Ovary (tissue), 9 donors: ENCODE results near the gene TMEM50B. TPM values are rescaled to one million over a fixed set of nuclear protein-coding genes. Genes with fewer than 3 reads are reported as not detected.

ENCODE experiments used
- DNase-seq, 5 donors: peaks; one replicate each; pipeline ENCODE4 v3.0.0-alpha.2; 2019 to 2020
- H3K27ac ChIP-seq, 2 donors: fragments of 200-600 bp; one replicate each; pipeline versions ENCODE4 v1.5.1 to v1.8.0; 2019 to 2022
- H3K27me3 ChIP-seq: fragments of 200-600 bp; one replicate; pipeline ENCODE4 v1.8.0; 2022
- H3K36me3 ChIP-seq: fragments of 200-600 bp; sonication (generic); one replicate; pipeline ENCODE4 v1.5.1; 2019
- H3K4me1 ChIP-seq: one replicate; pipeline ENCODE4 v1.8.1; 2013; ENCODE audit warnings: mild to moderate bottlenecking, moderate library complexity; ENCODE audit not compliant: insufficient read depth
- H3K4me3 ChIP-seq: fragments of 200-600 bp; sonication (generic); one replicate; pipeline ENCODE4 v1.5.1; 2017
- H3K9me3 ChIP-seq, 2 donors: fragments of 200-600 bp in 1 of 2; sonication (generic) in 1 of 2; one replicate each; pipeline versions ENCODE4 v1.5.1 to v1.8.1; 2013 to 2019; ENCODE audit warnings: mild to moderate bottlenecking in 1 of 2, moderate library complexity in 1 of 2
- EP300 ChIP-seq: sonication (generic); formaldehyde crosslinking; IDR thresholded peaks from one replicate; pipeline ENCODE4 v1.6.1; 2017; ENCODE audit warnings: antibody characterized with exemption
- POLR2A ChIP-seq: fragments of 450-650 bp; IDR thresholded peaks from one replicate; pipeline ENCODE4 v1.6.1; 2017; ENCODE audit warnings: antibody characterized with exemption, mild to moderate bottlenecking, moderate library complexity
- WGBS, 3 donors: extraction: QIAGEN DNeasy Blood & Tissue Kit in 1 of 3; methylation state at CpG; one replicate each; pipeline versions ENCODE4 v1.1.5 to v1.1.7; 2013 to 2017; 5-methylcytosine and 5-hydroxymethylcytosine counted together
- intact Hi-C, 4 donors: fragments of 100-400 bp; cut with DNase I; formaldehyde crosslinking; loops; one replicate each; pipeline versions ENCODE4 v1.11.0 to v1.15.1; 2022 to 2023
- polyA plus RNA-seq, 2 donors: library from polyadenylated mRNA; stranded (reverse); fragments of 200-250 nt in 1 of 2; fragments of 350-450 nt in 1 of 2; fragmentation: Illumina TruSeq in 1 of 2; extraction: RNeasy Lipid Tissue Mini Kit (QIAGEN cat#74804) in 1 of 2; gene quantifications; one replicate each; pipeline ENCODE4 v1.2.3, GENCODE V29; 2013 to 2014
- total RNA-seq, 7 donors: library from RNA; depleted of rRNA in 2 of 7; stranded (reverse); fragments of >200 nt in 2 of 7; fragmentation: NEBNext Ultra II Directional in 3 of 7; extraction: Animal tissue kit (Norgen Biotek cat#: 25700) in 3 of 7; gene quantifications; one replicate each; pipeline versions ENCODE4 v1.1.0 to v1.2.4, GENCODE V29; 2016 to 2023
- TF ChIP-seq, protein P1 (sequence below), 3 donors: fragments of 450-650 bp in 2 of 3; fragments of 200-600 bp in 1 of 3; IDR thresholded peaks; one replicate each; pipeline versions ENCODE4 v1.5.1 to v1.8.0; 2016 to 2022; ENCODE audit warnings: antibody characterized with exemption in 3 of 3, mild to moderate bottlenecking in 1 of 3
- donor health status: DM: no; HTN: no; CAD: no; lungs with moderate emphysema.
- donor health status: DM: no; HTN: no; CAD: no.
- donor health status: Bipolar disorder and iron deficiency.
- donor health status: DM: yes; HTN: yes; CAD: no.
- donor health status: DM: no; HTN: no; CAD: no.
- donor health status: DM: yes; HTN: yes; CAD: no.

The TMEM50B gene
- total and polyA plus RNA-seq, 9 donors, result 50.1 to 122 (median 75.4) TPM

DNA sequence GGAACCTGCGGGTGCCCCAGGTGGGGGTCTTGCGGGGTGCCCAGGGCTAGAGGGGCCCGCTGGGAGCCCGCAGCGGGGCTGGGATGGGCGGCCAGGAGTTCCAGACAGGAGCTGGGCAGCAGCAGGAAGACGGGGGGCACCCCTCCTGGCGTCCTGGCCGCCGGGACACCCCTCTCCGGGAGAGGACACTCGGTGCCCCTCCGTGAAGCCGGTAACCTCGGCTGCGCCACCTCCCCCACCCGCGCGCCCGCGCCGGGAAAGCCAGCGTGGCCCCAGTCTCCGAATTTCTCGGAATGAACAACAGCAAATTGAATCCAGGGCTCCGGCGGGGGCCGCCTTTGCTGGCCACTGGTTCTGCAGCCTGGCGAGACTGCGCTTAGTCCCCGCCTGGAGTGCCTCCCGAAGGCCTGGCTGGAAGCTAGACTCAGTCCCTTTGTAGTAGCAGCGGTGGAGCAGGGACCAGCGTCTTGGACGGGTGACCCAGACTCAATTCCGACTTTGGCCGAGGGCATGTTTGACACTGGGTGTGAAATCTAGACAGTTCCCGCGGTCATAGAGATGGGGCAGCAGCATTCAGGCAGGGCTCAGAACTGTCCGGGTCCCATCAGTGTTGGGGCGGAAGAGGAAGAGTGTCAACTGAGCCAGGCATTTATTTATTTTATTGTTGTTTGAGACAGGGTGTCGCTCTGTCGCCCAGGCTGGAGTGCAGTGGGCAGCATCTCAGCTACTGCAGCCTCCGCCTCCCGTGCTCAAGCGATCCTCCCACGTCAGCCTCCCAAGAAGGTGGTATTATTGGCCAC lies 75.8 kb downstream of the TMEM50B start:
- TF ChIP-seq POLR2A, result peak; percentile 10
- TF ChIP-seq EP300, result no peak
- TF ChIP-seq, protein P1, sequence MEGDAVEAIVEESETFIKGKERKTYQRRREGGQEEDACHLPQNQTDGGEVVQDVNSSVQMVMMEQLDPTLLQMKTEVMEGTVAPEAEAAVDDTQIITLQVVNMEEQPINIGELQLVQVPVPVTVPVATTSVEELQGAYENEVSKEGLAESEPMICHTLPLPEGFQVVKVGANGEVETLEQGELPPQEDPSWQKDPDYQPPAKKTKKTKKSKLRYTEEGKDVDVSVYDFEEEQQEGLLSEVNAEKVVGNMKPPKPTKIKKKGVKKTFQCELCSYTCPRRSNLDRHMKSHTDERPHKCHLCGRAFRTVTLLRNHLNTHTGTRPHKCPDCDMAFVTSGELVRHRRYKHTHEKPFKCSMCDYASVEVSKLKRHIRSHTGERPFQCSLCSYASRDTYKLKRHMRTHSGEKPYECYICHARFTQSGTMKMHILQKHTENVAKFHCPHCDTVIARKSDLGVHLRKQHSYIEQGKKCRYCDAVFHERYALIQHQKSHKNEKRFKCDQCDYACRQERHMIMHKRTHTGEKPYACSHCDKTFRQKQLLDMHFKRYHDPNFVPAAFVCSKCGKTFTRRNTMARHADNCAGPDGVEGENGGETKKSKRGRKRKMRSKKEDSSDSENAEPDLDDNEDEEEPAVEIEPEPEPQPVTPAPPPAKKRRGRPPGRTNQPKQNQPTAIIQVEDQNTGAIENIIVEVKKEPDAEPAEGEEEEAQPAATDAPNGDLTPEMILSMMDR (IDR thresholded peaks at IDR 0.05), result no peak
- Histone ChIP-seq H3K36me3 (no peaks in the 10 kb centered on the region), H3K4me1 (peaks cover 10% of the 10 kb centered on the region), H3K27ac (peak overlapping the region; percentile 70 to 91), H3K9me3 (no peaks in the 10 kb centered on the region), H3K4me3 (peak overlapping the region; percentile 95), H3K27me3 (no peaks in the 10 kb centered on the region)
- 5 to 6% (median 5%) methylated on average over 40 to 47 of the region's 47 CpGs for WGBS, 3 donors
- DNase-seq, result peak; percentile 52 to 78 (median 70)
- intact Hi-C loops, result no loop called here

DNA sequence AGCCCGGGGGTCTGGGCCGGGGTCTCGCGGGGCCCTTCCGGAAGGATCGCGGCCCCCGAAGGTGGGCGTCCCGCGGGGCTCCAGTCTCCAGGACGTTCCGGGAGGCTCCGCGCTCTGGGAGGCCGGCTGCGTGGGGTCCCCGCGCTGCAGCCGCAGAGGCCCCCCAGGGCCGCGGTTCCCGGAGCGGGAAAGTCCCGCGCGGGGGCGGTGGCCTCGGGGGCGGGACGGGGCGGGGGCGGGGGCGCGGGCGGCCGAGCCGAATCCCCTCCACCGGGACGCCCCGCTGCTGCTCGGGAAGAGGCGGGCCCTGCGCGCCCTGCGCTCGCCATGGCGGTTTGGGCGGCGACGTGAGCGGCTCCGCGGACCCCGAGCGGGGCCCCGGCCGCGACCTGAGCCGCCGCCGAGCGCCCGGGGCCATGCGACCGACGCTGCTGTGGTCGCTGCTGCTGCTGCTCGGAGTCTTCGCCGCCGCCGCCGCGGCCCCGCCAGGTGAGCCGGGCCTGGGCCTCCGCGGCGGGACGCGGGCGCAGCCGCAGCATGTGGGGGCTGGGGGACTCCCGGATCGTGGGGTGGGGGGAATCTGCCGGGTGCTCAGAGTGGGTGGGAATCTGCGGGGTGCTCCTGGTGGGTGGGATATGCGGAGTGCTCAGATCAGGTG lies 76.5 kb downstream of the TMEM50B start, which contains the start of gene IFNGR2:
IFNGR2 (plus strand) TSS at position 286 of the 658 bp plus-strand sequence; CDS start at position 417, 131 bp downstream.
- Histone ChIP-seq H3K36me3 (no peaks in the 10 kb centered on the region), H3K4me3 (peak within 1 kb of the TSS; percentile 95), H3K27ac (peak within 1 kb of the TSS; percentile 70 to 91), H3K4me1 (peaks cover 10% of the 10 kb centered on the region), H3K27me3 (no peaks in the 10 kb centered on the region), H3K9me3 (no peaks in the 10 kb centered on the region)
- TF ChIP-seq POLR2A (peak; percentile 16), EP300 (no peak)
- TF ChIP-seq, protein P1 (IDR thresholded peaks at IDR 0.05), result no peak
- peak; percentile 41 to 69 (median 58) for DNase-seq
- WGBS, 3 donors, result 0 to 1% (median 0%) methylated on average over 47 to 89 of the region's 89 CpGs
- intact Hi-C loops, result no loop called here

DNA sequence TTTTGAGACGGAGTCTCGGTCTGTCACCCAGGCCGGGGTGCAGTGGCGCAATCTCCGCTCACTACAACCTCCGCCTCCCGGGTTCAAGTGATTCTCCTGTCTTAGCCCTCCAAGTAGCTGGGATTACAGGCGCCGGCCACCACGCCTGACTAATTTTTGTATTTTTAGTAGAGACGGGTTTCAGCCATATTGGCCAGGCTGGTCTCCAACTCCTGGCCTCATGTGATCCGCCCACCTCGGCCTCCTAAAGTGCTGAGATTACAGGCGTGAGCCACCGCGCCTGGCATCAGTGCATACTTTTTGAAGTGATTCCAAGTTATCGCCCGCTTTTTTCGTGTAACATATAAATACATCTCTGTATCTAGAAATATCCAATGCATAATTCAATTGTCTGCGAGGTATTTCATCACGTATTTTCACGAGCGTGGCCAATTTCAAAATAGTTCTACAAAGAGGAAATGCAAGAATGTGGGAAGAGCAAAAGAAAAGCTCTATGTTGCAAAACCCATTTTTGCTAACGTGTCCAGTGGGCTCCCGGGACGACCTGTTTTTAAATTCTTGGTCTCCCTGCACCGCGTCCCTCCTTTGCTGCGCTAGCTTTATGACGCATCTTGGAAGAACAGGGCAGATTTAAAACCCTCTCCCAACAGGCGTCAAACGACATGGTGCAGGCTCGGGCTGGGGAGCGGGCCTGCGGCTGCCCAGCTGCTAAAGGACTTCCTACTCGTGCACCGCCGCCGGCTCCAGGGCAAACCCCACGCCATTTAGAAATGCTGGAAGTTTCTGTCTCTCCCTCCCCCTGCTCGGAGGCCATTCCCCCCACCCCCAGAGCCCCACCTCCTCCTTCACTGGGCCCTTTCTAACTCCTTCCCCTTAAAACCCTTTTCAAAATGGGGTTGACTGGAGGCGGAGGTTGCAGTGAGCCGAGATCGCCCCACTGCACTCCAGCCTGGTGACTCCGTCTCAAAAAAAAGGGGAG lies 77.5 kb downstream of the TMEM50B start:
- Histone ChIP-seq H3K27ac (peak overlapping the region; percentile 70 to 91), H3K9me3 (no peaks in the 10 kb centered on the region), H3K27me3 (no peaks in the 10 kb centered on the region), H3K4me1 (peaks cover 9% of the 10 kb centered on the region), H3K36me3 (no peaks in the 10 kb centered on the region), H3K4me3 (peak overlapping the region; percentile 95)
- intact Hi-C loops, result no loop called here
- TF ChIP-seq, protein P1 (IDR thresholded peaks at IDR 0.05), result no peak
- no peak for TF ChIP-seq EP300
- 42 to 45% (median 44%) methylated on average over 45 of the region's 45 CpGs for WGBS, 3 donors
- peak; percentile 46 to 72 (median 61) for DNase-seq

DNA sequence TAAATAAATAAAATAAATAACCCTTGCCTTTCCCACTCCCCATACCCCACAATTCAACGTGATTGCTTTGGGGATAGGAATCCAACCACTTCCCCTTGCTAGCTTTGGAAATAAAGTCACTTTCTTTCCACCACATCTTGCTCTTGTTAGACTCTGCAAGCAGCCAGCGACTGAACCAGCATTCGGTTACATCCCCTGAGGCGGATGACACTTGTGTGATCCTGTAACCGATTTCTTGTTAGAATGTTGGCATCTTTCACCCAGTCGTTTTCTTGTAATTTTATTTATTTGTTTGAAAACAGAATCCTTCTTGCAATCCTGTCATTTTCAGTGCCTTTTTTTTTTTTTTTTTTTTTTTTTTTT lies 78.2 kb downstream of the TMEM50B start:
- Histone ChIP-seq H3K4me1 (peaks cover 9% of the 10 kb centered on the region), H3K27me3 (no peaks in the 10 kb centered on the region), H3K4me3 (no peak overlapping the region), H3K27ac (no peak overlapping the region), H3K36me3 (no peaks in the 10 kb centered on the region), H3K9me3 (no peaks in the 10 kb centered on the region)
- 91 to 93% (median 92%) methylated on average over 6 of the region's 6 CpGs for WGBS, 3 donors
- intact Hi-C loops, result no loop called here
- TF ChIP-seq, protein P1 (IDR thresholded peaks at IDR 0.05), result no peak
- no peak for TF ChIP-seq POLR2A
- TF ChIP-seq EP300, result no peak
- no peak for DNase-seq
